Natural killer cell (primary cell): ENCODE results near the gene THBS1. TPM values are rescaled to one million over a fixed set of nuclear protein-coding genes. Genes with fewer than 3 reads are reported as not detected.

Experiments used
- ATAC-seq, 3 donors: fragments of 150-1000 bp in 2 of 3; fragments of 200-7000 bp in 1 of 3; cut with Tn5 transposase; 1 replicate in 1 of 3; 2 replicates in 2 of 3; pipeline ENCODE4 v1.10.0; 2021; ENCODE audit warnings: mild to moderate bottlenecking in 2 of 3, moderate library complexity in 2 of 3
- DNase-seq, 2 donors: peaks; one replicate each; pipeline versions ENCODE4 v3.0.0 to v3.0.0-alpha.2; 2013 to 2021; ENCODE audit warnings: mixed read lengths in 1 of 2
- H3K27ac ChIP-seq: one replicate; pipeline ENCODE4 v1.5.1; 2013; ENCODE audit warnings: mild to moderate bottlenecking, low read length
- H3K27me3 ChIP-seq: one replicate; pipeline ENCODE4 v1.6.1; 2013; ENCODE audit warnings: low read length; ENCODE audit not compliant: control insufficient read depth, insufficient read depth
- H3K36me3 ChIP-seq: one replicate; pipeline ENCODE4 v1.6.1; 2013; ENCODE audit warnings: low read length; ENCODE audit not compliant: control insufficient read depth, insufficient read depth
- H3K4me1 ChIP-seq: one replicate; pipeline ENCODE4 v1.6.1; 2013; ENCODE audit warnings: low read length; ENCODE audit not compliant: control insufficient read depth, insufficient read depth
- H3K4me3 ChIP-seq: one replicate; pipeline ENCODE4 v1.5.1; 2013; ENCODE audit warnings: low read length
- H3K9me3 ChIP-seq: one replicate; pipeline ENCODE4 v1.6.1; 2013; ENCODE audit warnings: low read length; ENCODE audit not compliant: control insufficient read depth, insufficient read depth
- H3K27ac Mint-ChIP-seq, 2 donors: one replicate each; pipeline ENCODE4 v1.8.0; 2022; ENCODE audit warnings: mild to moderate bottlenecking in 2 of 2, mixed read lengths in 2 of 2, moderate library complexity in 1 of 2
- H3K27me3 Mint-ChIP-seq, 2 donors: one replicate each; pipeline ENCODE4 v1.8.0; 2022; ENCODE audit warnings: low read depth in 2 of 2, mixed read lengths in 2 of 2
- H3K36me3 Mint-ChIP-seq: one replicate; pipeline ENCODE4 v1.8.0; 2022; ENCODE audit warnings: mixed read lengths
- H3K4me1 Mint-ChIP-seq, 2 donors: one replicate each; pipeline ENCODE4 v1.8.0; 2022; ENCODE audit warnings: mixed read lengths in 2 of 2
- H3K4me3 Mint-ChIP-seq: one replicate; pipeline ENCODE4 v1.8.0; 2022; ENCODE audit warnings: mild to moderate bottlenecking, moderate library complexity, mixed read lengths
- H3K9me3 Mint-ChIP-seq, 2 donors: one replicate each; pipeline ENCODE4 v1.8.0; 2022; ENCODE audit warnings: mixed read lengths in 2 of 2
- WGBS: methylation state at CpG from one replicate; pipeline ENCODE4 v1.1.7; 2013; ENCODE audit warnings: missing lambda C conversion rate; ENCODE audit not compliant: insufficient coverage; 5-methylcytosine and 5-hydroxymethylcytosine counted together
- intact Hi-C: fragments of 100-400 bp; cut with micrococcal nuclease; formaldehyde crosslinking; loops from one replicate; pipeline ENCODE4 v1.14.2; 2022
- total RNA-seq, 4 donors: library from RNA; stranded (reverse); fragments of 120-200 nt in 1 of 4; gene quantifications; one replicate each; pipeline versions ENCODE4 v1.2.3 to v1.2.4, GENCODE V29; 2013 to 2022
- TF ChIP-seq, protein P1 (sequence below): fragments of 200-600 bp; IDR thresholded peaks from one replicate; pipeline ENCODE4 v1.8.0; 2022; ENCODE audit warnings: antibody characterized with exemption

The THBS1 gene
- total RNA-seq, 3 donors from 2014 or later (not counting 1 experiment from before 2014, with no cell fraction given): 27.1 to 43.3 (median 38.3) TPM

DNA sequence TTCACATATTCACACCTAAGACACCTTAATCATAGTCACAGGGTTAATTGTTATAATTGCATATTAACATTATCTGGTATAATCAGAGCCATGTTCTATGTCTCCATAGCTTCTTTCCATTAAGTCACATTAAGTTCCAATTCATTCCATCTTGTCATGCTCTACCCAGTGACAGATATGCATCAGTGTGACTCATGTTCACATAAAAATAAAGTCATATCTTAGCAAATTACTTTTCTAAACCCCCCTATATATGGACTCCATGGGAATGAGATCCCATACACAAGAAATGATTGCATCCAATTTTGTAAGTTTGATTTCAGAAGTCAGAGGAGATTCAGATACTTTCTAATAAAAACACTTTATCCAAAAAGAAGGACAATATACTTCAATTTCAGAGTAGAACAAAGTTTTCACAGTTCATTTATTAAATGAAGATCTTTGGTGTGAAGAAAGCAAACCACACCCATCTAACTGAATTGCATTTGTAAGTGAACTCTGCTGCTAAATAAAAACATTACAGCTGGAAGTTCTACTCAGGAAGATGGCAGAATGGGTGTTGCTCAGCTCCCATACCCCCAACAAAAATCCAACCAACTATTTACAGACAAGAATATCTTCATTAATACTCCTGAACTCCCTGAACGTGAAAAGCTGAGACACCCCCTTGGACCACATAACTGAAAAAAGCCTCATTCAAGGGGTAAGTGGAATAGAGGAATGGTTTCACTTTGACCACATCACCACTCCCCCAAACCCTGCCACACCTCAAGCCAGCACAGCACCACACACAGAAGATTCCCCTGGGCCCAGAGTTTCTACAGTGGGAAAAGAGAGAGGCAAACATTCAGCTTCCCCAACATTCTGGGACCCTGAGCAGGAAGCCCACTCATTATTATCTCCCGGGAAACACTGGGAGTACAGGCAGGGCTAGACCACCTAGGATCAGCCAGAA lies 27.6 kb downstream of the THBS1 start:
- Mint-ChIP-seq H3K9me3 (peaks cover 0 to 16% of the 10 kb centered on the region in 2 donors), H3K4me3 (peak overlapping the region; percentile 68), H3K27me3 (no peaks in the 10 kb centered on the region), H3K4me1 (peaks cover 43 to 47% of the 10 kb centered on the region in 2 donors), H3K36me3 (peaks cover 24% of the 10 kb centered on the region), H3K27ac (peak overlapping the region; percentile 90 to 91)
- intact Hi-C loops: loop anchor here (2.0 kb wide), 1 partner anchor 14 kb away; no protein-coding TSS in a partner anchor
- Histone ChIP-seq H3K27ac (peak overlapping the region; percentile 55), H3K4me3 (no peak overlapping the region), H3K36me3 (no peaks in the 10 kb centered on the region), H3K9me3 (peaks cover 19% of the 10 kb centered on the region), H3K27me3 (no peaks in the 10 kb centered on the region), H3K4me1 (peaks cover 14% of the 10 kb centered on the region)
- WGBS: 100% methylated on average over 1 of the region's 2 CpGs
- TF ChIP-seq, protein P1, sequence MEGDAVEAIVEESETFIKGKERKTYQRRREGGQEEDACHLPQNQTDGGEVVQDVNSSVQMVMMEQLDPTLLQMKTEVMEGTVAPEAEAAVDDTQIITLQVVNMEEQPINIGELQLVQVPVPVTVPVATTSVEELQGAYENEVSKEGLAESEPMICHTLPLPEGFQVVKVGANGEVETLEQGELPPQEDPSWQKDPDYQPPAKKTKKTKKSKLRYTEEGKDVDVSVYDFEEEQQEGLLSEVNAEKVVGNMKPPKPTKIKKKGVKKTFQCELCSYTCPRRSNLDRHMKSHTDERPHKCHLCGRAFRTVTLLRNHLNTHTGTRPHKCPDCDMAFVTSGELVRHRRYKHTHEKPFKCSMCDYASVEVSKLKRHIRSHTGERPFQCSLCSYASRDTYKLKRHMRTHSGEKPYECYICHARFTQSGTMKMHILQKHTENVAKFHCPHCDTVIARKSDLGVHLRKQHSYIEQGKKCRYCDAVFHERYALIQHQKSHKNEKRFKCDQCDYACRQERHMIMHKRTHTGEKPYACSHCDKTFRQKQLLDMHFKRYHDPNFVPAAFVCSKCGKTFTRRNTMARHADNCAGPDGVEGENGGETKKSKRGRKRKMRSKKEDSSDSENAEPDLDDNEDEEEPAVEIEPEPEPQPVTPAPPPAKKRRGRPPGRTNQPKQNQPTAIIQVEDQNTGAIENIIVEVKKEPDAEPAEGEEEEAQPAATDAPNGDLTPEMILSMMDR: no peak
- DNase-seq: no peak
- peak; percentile 42 to 71 (median 46) for ATAC-seq

DNA sequence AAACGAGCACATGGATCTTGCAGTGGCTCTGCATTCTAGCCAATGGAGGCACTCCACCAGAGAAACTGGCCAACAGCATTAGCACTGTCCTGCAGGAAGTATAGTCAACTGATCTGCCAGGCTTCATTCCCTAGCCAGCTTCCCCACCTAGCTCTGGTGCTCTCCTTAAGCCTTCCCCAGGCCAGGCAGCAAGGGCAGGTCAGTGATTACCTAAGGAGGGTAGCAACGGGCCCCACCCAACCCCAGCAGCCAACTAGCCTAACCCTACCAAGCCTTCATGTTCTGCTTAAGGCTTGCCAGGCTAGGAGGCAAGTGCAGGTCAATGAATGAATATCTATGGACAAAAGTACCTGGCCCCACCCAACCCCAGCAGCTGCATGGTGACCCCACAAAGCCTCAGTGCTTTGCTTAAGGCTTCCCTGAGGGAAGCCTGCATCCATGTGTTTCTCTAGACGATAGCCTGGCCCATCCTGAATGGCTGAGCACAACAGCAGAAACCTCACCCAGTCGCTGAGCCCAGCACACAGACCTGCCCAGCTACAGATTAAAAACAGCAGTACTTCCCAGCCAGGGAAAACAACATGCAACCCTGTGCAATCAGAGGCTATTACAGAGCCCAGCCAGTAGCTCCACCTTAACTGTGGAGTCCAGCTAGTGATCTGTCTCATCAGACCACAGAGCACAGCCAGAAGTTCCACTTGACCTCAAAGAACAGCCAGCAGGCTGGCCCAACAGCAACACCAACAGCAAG lies 28.5 kb downstream of the THBS1 start:
- intact Hi-C loops: loop anchor here (2.0 kb wide), 1 partner anchor 13 kb away; no protein-coding TSS in a partner anchor
- ATAC-seq: no peak
- DNase-seq: no peak
- Mint-ChIP-seq H3K4me3 (peak overlapping the region; percentile 68), H3K36me3 (peaks cover 32% of the 10 kb centered on the region), H3K9me3 (peaks cover 0 to 19% of the 10 kb centered on the region in 2 donors), H3K27ac (peak overlapping the region; percentile 90 to 91), H3K4me1 (peaks cover 44 to 47% of the 10 kb centered on the region in 2 donors), H3K27me3 (no peaks in the 10 kb centered on the region)
- Histone ChIP-seq H3K27me3 (no peaks in the 10 kb centered on the region), H3K4me3 (no peak overlapping the region), H3K27ac (peak overlapping the region; percentile 55), H3K36me3 (no peaks in the 10 kb centered on the region), H3K4me1 (peaks cover 14% of the 10 kb centered on the region), H3K9me3 (peaks cover 19% of the 10 kb centered on the region)
- 79% methylated on average over 4 of the region's 4 CpGs for WGBS
- TF ChIP-seq, protein P1: no peak

DNA sequence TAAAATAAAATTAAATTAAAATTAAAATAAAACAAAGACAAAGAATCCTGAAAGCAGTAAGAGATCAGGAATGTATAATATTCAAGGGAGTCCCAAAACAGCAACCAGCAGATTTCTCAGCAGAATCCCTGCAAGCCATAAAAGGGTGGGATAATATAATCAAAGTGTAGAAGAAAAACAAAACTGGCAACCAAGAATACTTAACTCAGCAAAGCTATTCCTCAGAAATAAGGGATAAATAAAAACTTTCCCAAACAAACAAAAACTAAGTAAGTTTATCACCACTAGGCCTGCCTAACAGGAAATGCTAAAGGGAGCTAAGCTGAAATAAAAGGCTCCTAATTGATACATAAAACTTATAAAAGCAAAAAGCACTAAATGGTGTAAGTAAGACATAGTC lies 29.8 kb downstream of the THBS1 start:
- H3K27ac Mint-ChIP-seq: no peak overlapping the region
- H3K27ac ChIP-seq: no peak overlapping the region
- intact Hi-C loops: no loop called here

More for the DNA sequence above, 29.8 kb downstream of the THBS1 start:
- ATAC-seq (no peak), DNase-seq (no peak)
- Histone ChIP-seq H3K27me3 (no peaks in the 10 kb centered on the region), H3K4me1 (peaks cover 14% of the 10 kb centered on the region), H3K9me3 (peaks cover 19% of the 10 kb centered on the region), H3K4me3 (no peak overlapping the region), H3K36me3 (no peaks in the 10 kb centered on the region)
- H3K9me3 Mint-ChIP-seq: peaks cover 0 to 19% of the 10 kb centered on the region in 2 donors
- H3K27me3 Mint-ChIP-seq: no peaks in the 10 kb centered on the region
- H3K4me3 Mint-ChIP-seq: no peak overlapping the region
- peaks cover 32% of the 10 kb centered on the region for H3K36me3 Mint-ChIP-seq
- TF ChIP-seq, protein P1: no peak
- H3K4me1 Mint-ChIP-seq: peaks cover 37 to 51% of the 10 kb centered on the region in 2 donors
